Ectodermal cell (in vitro differentiated cells): ENCODE measurements around the gene PSAPL1.

ENCODE experiments used
- H3K27ac ChIP-seq: 2 replicates; pipeline ENCODE4 v1.7.0; 2013; ENCODE audit warnings: mild to moderate bottlenecking, low read depth, low read length; ENCODE audit not compliant: insufficient read depth, poor library complexity, severe bottlenecking
- H3K27me3 ChIP-seq: 2 replicates; pipeline ENCODE4 v1.7.0; 2013; ENCODE audit warnings: mild to moderate bottlenecking, low read length; ENCODE audit not compliant: insufficient read depth, control insufficient read depth, poor library complexity, severe bottlenecking
- H3K36me3 ChIP-seq: one replicate; pipeline ENCODE4 v1.7.0; 2013; ENCODE audit warnings: low read length; ENCODE audit not compliant: control insufficient read depth, insufficient read depth
- H3K4me1 ChIP-seq: one replicate; pipeline ENCODE4 v1.7.0; 2013; ENCODE audit warnings: low read length; ENCODE audit not compliant: control insufficient read depth, insufficient read depth
- H3K4me3 ChIP-seq: 2 replicates; pipeline ENCODE4 v1.7.0; 2013; ENCODE audit warnings: low read depth, low read length, control low read depth; ENCODE audit not compliant: insufficient read depth
- H3K9me3 ChIP-seq: 2 replicates; pipeline ENCODE4 v1.7.0; 2013; ENCODE audit warnings: mild to moderate bottlenecking, low read length, moderate library complexity; ENCODE audit not compliant: control insufficient read depth
- WGBS, 2 experiments: methylation state at CpG; one replicate each; pipeline ENCODE4 v1.1.7; 2013; ENCODE audit warnings: missing lambda C conversion rate in 2 of 2; 5-methylcytosine and 5-hydroxymethylcytosine counted together

The PSAPL1 gene

GRCh38 chr4:7448036-7448435 is 13.3 kb upstream of the PSAPL1 start:
- WGBS, 2 experiments, result 69 to 72% methylated on average over 16 of the region's 16 CpGs
- no peaks in the 10 kb centered on the region for H3K9me3 ChIP-seq

GRCh38 chr4:7447236-7447635 is 12.5 kb upstream of the PSAPL1 start:
- H3K4me3 ChIP-seq, result no peak overlapping the region
- H3K27me3 ChIP-seq, result no peaks in the 10 kb centered on the region
- H3K36me3 ChIP-seq, result no peaks in the 10 kb centered on the region
- no peaks in the 10 kb centered on the region for H3K9me3 ChIP-seq
- 86 to 94% methylated on average over 3 of the region's 3 CpGs for WGBS, 2 experiments
- no peaks in the 10 kb centered on the region for H3K4me1 ChIP-seq
- H3K27ac ChIP-seq, result no peak overlapping the region

More at GRCh38 chr4:7448036-7448435, 13.3 kb upstream of the PSAPL1 start:
- Histone ChIP-seq H3K4me3 (no peak overlapping the region), H3K27ac (no peak overlapping the region), H3K27me3 (no peaks in the 10 kb centered on the region), H3K4me1 (no peaks in the 10 kb centered on the region), H3K36me3 (no peaks in the 10 kb centered on the region)

- WGBS, 2 experiments, result 92 to 93% methylated on average over 12 of the region's 12 CpGs
- H3K27me3 ChIP-seq, result no peaks in the 10 kb centered on the region
Measured at GRCh38 chr4:7444731-7445130, 10.0 kb upstream of the PSAPL1 start.

GRCh38 chr4:7444314-7444713 is 9.6 kb upstream of the PSAPL1 start:
- Histone ChIP-seq H3K4me3 (no peak overlapping the region), H3K27me3 (no peaks in the 10 kb centered on the region), H3K9me3 (no peaks in the 10 kb centered on the region), H3K4me1 (no peaks in the 10 kb centered on the region), H3K36me3 (no peaks in the 10 kb centered on the region), H3K27ac (no peak overlapping the region)
- 92 to 94% methylated on average over 3 of the region's 3 CpGs for WGBS, 2 experiments

More at GRCh38 chr4:7444731-7445130, 10.0 kb upstream of the PSAPL1 start:
- Histone ChIP-seq H3K4me1 (no peaks in the 10 kb centered on the region), H3K36me3 (no peaks in the 10 kb centered on the region), H3K4me3 (no peak overlapping the region), H3K9me3 (no peaks in the 10 kb centered on the region), H3K27ac (no peak overlapping the region)

GRCh38 chr4:7442574-7443162 is 7.9 kb upstream of the PSAPL1 start:
- Histone ChIP-seq H3K27me3 (no peaks in the 10 kb centered on the region), H3K36me3 (no peaks in the 10 kb centered on the region), H3K4me1 (no peaks in the 10 kb centered on the region), H3K4me3 (no peak overlapping the region), H3K9me3 (no peaks in the 10 kb centered on the region), H3K27ac (no peak overlapping the region)
- WGBS, 2 experiments, result 76 to 83% methylated on average over 15 of the region's 15 CpGs

- no peaks in the 10 kb centered on the region for H3K36me3 ChIP-seq
- 91 to 94% methylated on average over 7 of the region's 7 CpGs for WGBS, 2 experiments
- no peak overlapping the region for H3K4me3 ChIP-seq
- no peaks in the 10 kb centered on the region for H3K27me3 ChIP-seq
- no peak overlapping the region for H3K27ac ChIP-seq
- H3K9me3 ChIP-seq, result no peaks in the 10 kb centered on the region
- peaks cover under 1% of the 10 kb centered on the region for H3K4me1 ChIP-seq
Measured at GRCh38 chr4:7441201-7441600, 6.5 kb upstream of the PSAPL1 start.

- H3K36me3 ChIP-seq, result no peaks in the 10 kb centered on the region
- no peak overlapping the region for H3K4me3 ChIP-seq
- peaks cover 9% of the 10 kb centered on the region for H3K4me1 ChIP-seq
- no peaks in the 10 kb centered on the region for H3K9me3 ChIP-seq
- H3K27me3 ChIP-seq, result no peaks in the 10 kb centered on the region
- 89 to 95% methylated on average over 2 of the region's 2 CpGs for WGBS, 2 experiments
- H3K27ac ChIP-seq, result no peak overlapping the region
Measured at GRCh38 chr4:7439699-7440098, 5.0 kb upstream of the PSAPL1 start.

GRCh38 chr4:7436256-7436655 is 1.5 kb upstream of the PSAPL1 start:
- WGBS, 2 experiments, result 86 to 87% methylated on average over 13 of the region's 13 CpGs
- H3K27ac ChIP-seq, result no peak overlapping the region
- no peak overlapping the region for H3K4me3 ChIP-seq
- H3K27me3 ChIP-seq, result no peaks in the 10 kb centered on the region
- H3K36me3 ChIP-seq, result no peaks in the 10 kb centered on the region
- no peaks in the 10 kb centered on the region for H3K9me3 ChIP-seq
- H3K4me1 ChIP-seq, result peaks cover 9% of the 10 kb centered on the region

GRCh38 chr4:7435471-7436061 is 836 bp upstream of the PSAPL1 start:
- Histone ChIP-seq H3K36me3 (no peaks in the 10 kb centered on the region), H3K27ac (no peak overlapping the region), H3K27me3 (no peaks in the 10 kb centered on the region), H3K9me3 (no peaks in the 10 kb centered on the region), H3K4me1 (peaks cover 9% of the 10 kb centered on the region), H3K4me3 (no peak overlapping the region)
- WGBS, 2 experiments, result 89 to 91% methylated on average over 10 to 11 of the region's 11 CpGs

- no peak overlapping the region for H3K4me3 ChIP-seq
- WGBS, 2 experiments, result 94 to 95% methylated on average over 26 of the region's 26 CpGs
- no peaks in the 10 kb centered on the region for H3K27me3 ChIP-seq
- no peaks in the 10 kb centered on the region for H3K36me3 ChIP-seq
- H3K27ac ChIP-seq, result no peak overlapping the region
- H3K4me1 ChIP-seq, result peaks cover 13% of the 10 kb centered on the region
- H3K9me3 ChIP-seq, result no peaks in the 10 kb centered on the region
Measured at GRCh38 chr4:7434141-7434765, 477 bp downstream of the PSAPL1 start.
